Measurements from ENCODE around the gene F10.

DNA sequence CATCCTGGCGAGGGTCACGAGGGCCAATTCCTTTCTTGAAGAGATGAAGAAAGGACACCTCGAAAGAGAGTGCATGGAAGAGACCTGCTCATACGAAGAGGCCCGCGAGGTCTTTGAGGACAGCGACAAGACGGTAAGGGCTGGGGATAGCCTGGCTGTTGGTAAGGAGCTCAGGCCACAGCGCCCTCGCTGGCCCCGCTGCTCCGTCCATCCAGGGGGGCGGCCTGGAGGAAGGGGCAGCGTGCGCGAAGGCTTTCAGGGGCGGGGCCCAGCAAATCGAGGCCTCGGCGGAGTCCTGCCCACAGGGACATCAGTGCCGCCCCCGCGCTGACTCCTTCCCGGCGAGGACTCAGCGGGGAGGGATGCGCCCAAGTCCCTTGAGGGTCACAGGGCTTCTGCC, 6.9 kb downstream of the F10 start:
- TF ChIP-seq, protein P1, sequence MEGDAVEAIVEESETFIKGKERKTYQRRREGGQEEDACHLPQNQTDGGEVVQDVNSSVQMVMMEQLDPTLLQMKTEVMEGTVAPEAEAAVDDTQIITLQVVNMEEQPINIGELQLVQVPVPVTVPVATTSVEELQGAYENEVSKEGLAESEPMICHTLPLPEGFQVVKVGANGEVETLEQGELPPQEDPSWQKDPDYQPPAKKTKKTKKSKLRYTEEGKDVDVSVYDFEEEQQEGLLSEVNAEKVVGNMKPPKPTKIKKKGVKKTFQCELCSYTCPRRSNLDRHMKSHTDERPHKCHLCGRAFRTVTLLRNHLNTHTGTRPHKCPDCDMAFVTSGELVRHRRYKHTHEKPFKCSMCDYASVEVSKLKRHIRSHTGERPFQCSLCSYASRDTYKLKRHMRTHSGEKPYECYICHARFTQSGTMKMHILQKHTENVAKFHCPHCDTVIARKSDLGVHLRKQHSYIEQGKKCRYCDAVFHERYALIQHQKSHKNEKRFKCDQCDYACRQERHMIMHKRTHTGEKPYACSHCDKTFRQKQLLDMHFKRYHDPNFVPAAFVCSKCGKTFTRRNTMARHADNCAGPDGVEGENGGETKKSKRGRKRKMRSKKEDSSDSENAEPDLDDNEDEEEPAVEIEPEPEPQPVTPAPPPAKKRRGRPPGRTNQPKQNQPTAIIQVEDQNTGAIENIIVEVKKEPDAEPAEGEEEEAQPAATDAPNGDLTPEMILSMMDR (IDR thresholded peaks at IDR 0.05; ENCODE audit: poor library complexity, severe bottlenecking), result no peak
- TF ChIP-seq MXI1 (conservative IDR thresholded peaks at IDR 0.05; ENCODE audit: poor library complexity, severe bottlenecking) (no peak), EZH2 (IDR thresholded peaks at IDR 0.05; ENCODE audit: borderline replicate concordance, insufficient read depth, low read length, poor library complexity, severe bottlenecking) (no peak), EP300 (conservative IDR thresholded peaks at IDR 0.05; ENCODE audit: poor library complexity, severe bottlenecking) (no peak), SMC3 (conservative IDR thresholded peaks at IDR 0.05; ENCODE audit: poor library complexity) (no peak), RAD21 (conservative IDR thresholded peaks at IDR 0.05) (no peak), POLR2AphosphoS5 (IDR thresholded peaks at IDR 0.05) (no peak), TAF1 (IDR thresholded peaks at IDR 0.05; ENCODE audit: low read depth) (no peak)

Measured in neural cell (in vitro differentiated cells).